HG03066 (cell line): ENCODE measurements around the gene SIRPB1.
"Not testable (repeated sequence)": the region's sequence is repeated elsewhere in the genome, so short reads cannot be mapped to it uniquely, and the experiment has no call there.

Experiments used
- ATAC-seq: cut with Tn5 transposase; IDR thresholded peaks from one replicate; pipeline ENCODE4 v1.9.1; 2021; ENCODE audit warnings: low read depth; ENCODE audit not compliant: unreplicated experiment

SIRPB1 gene

GRCh38 chr20:1608678-1609347 lies 11.0 kb downstream of the SIRPB1 start:
- not testable (repeated sequence) for ATAC-seq

- ATAC-seq, result no peak
Observed at GRCh38 chr20:1600736-1601135, 19.1 kb downstream of the SIRPB1 start.

GRCh38 chr20:1595333-1595732 lies 24.5 kb downstream of the SIRPB1 start:
- no peak for ATAC-seq

GRCh38 chr20:1588533-1589460 lies 31.0 kb downstream of the SIRPB1 start:
- ATAC-seq, result no peak

GRCh38 chr20:1587781-1588532 lies 31.9 kb downstream of the SIRPB1 start:
- no peak for ATAC-seq

GRCh38 chr20:1579488-1579887 lies 40.3 kb downstream of the SIRPB1 start:
- ATAC-seq, result no peak

- no peak for ATAC-seq
Observed at GRCh38 chr20:1577906-1578305, 41.9 kb downstream of the SIRPB1 start.

GRCh38 chr20:1577313-1577712 lies 42.5 kb downstream of the SIRPB1 start:
- ATAC-seq, result not testable (repeated sequence)

GRCh38 chr20:1576641-1577040 lies 43.2 kb downstream of the SIRPB1 start:
- ATAC-seq, result no peak

GRCh38 chr20:1576003-1576402 lies 43.8 kb downstream of the SIRPB1 start:
- ATAC-seq, result not testable (repeated sequence)

GRCh38 chr20:1571583-1571982 lies 48.2 kb downstream of the SIRPB1 start:
- not testable (repeated sequence) for ATAC-seq
